Hippocampal formation (tissue), 2 donors: Measurements from ENCODE around the gene PPFIA3.
"Not testable (repeated sequence)": the region's sequence is repeated elsewhere in the genome, so short reads cannot be mapped to it uniquely, and the experiment has no call there.

Experiments
- DNase-seq, 2 donors: peaks; one replicate each; lab custom pipeline; 2025; lab: John Stamatoyannopoulos, UW

The PPFIA3 gene

DNA sequence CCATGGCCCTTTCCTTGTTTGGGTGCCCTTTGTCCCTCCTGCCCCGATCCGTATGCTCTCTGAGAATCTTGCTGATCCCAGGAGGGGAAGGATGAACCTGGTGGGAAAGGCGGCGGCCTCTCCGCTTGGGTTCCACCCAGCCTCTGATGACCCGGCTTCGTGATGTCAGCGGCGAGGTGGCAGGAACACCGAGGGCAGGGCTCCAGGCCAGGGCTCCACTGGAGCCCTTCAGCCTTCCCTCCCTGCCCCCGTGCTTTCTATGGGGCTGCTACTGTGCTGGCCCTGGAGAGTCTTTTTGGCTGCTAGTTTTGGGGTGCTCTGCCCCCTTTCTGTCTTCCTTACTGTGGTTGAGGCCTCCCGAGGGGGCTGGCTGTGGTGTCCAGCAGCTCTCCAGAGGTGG is 17.0 kb upstream of the PPFIA3 start:
- no peak for DNase-seq

- no peak for DNase-seq
These were observed 15.8 kb upstream of the PPFIA3 start for GRCh38 chr19:49103331-49104085.

DNA sequence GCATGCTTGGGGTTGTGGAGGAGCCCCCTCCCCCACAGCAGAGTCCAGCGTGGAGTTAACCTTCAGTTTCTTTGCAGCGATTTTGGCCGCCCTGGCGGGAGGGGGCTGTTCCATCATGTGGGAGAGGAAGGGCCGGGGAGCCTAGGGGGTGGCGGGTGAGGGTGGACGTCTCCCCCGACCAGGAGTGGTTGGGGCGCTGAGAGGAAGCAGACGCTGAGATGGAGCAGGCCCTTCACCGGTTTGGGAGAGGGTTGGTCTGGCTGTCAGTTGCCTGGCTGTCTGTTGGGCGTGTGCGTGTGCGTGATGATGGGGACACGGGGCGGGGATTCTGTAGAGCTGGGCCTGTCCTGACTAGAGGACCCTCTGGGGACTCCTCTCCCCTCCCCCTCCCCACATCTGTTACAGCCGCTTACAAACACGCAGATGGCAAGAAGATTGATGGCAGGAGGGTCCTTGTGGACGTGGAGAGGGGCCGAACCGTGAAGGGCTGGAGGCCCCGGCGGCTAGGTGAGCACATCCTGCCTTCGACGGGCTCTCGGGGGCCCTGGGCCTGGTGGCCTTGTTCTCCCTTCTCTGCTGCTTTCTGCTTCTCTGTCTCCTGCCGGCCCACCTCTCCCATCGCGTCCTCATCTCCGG is 15.0 kb upstream of the PPFIA3 start:
- no peak for DNase-seq

GRCh38 chr19:49106648-49107135 is 12.7 kb upstream of the PPFIA3 start:
- DNase-seq = peak; percentile 32 to 38

DNA sequence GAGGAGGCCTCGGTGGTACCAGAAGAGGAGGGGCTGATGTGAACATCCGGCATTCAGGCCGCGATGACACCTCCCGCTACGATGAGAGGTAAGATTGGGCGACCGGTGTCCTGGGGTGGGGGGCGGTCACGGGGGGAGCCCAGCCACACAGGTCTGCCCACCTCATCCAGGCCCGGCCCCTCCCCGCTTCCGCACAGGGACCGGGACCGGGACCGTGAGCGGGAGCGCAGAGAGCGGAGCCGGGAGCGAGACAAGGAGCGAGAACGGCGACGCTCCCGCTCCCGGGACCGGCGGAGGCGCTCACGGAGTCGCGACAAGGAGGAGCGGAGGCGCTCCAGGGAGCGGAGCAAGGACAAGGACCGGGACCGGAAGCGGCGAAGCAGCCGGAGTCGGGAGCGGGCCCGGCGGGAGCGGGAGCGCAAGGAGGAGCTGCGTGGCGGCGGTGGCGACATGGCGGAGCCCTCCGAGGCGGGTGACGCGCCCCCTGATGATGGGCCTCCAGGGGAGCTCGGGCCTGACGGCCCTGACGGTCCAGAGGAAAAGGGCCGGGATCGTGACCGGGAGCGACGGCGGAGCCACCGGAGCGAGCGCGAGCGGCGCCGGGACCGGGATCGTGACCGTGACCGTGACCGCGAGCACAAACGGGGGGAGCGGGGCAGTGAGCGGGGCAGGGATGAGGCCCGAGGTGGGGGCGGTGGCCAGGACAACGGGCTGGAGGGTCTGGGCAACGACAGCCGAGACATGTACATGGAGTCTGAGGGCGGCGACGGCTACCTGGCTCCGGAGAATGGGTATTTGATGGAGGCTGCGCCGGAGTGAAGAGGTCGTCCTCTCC is 11.5 kb upstream of the PPFIA3 start:
- no peak for DNase-seq

GRCh38 chr19:49109051-49109450 is 10.3 kb upstream of the PPFIA3 start:
- DNase-seq = no peak

DNA sequence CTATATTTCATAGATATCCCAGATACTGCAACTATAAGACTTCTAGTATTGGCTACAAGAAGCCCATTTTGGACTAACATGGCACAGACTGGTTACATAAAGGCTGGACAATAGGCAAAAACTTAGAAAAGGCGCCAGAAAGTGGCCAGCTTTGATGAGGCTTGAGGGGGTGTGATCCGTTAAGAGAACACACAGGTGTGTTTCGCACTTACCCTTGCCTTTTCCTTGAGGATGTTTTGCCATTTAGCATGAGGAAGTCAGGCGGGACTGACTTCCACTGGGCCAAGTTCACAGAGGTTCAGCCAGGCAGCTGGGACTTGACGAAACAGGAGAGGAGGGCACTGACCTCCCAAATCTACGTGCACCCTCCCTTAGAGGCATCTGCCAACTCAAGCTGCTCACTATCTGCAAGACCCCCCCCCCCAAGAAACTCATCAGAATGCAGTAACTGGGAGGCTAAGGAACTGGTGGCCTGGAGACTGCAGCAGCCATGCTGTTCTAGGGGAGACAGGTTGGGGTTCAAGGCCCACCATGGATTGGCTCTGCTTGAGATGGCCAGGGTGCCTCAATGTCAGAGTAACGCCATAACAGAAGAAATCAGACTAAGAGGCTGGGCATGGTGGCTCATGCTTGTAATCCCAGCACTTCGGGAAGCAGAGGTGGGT is 9.6 kb upstream of the PPFIA3 start:
- DNase-seq = no peak

GRCh38 chr19:49110567-49110966 is 8.8 kb upstream of the PPFIA3 start:
- DNase-seq = no peak

- no peak for DNase-seq
These were observed 7.9 kb upstream of the PPFIA3 start for GRCh38 chr19:49111218-49111998.

GRCh38 chr19:49113762-49114629 is 5.3 kb upstream of the PPFIA3 start, which contains the start of gene LIN7B:
LIN7B (plus strand) TSS chr19:49114370; CDS start chr19:49114405, 35 bp downstream.
- peak; percentile 8 to 60 for DNase-seq

- DNase-seq = peak; percentile 56 to 63
These were observed 4.5 kb upstream of the PPFIA3 start for GRCh38 chr19:49114630-49115363.

DNA sequence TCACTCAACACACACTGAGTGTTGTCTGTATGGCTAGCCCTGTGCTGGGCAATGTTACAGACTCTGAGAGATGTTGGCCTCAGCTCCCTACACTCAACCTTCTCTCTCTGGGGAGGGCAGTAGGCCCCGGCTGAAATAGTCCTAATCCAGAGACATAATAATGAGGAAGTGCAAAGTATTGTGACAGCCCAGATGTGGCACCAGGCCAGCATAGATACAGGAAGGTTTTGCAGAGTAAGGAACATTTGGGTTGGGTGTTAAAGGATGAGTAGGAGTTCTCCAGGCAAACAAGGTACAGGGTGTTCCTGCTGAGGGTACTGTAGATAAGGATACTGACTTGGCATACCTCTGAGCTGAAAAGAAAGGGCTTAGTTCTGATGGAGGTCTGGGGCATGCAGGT is 2.8 kb upstream of the PPFIA3 start:
- DNase-seq = no peak

GRCh38 chr19:49117677-49118564 is 1.4 kb upstream of the PPFIA3 start:
- DNase-seq = no peak

- DNase-seq = peak; percentile 95 to 97
These were observed 556 bp upstream of the PPFIA3 start, which contains the start of gene C19orf73 for GRCh38 chr19:49118565-49119410. C19orf73 (minus strand) TSS chr19:49119143; CDS start chr19:49119022, 121 bp downstream.

- no peak for DNase-seq
These were observed 960 bp downstream of the PPFIA3 start for GRCh38 chr19:49120325-49120683.

GRCh38 chr19:49120868-49121267 is 1.5 kb downstream of the PPFIA3 start:
- no peak for DNase-seq

DNA sequence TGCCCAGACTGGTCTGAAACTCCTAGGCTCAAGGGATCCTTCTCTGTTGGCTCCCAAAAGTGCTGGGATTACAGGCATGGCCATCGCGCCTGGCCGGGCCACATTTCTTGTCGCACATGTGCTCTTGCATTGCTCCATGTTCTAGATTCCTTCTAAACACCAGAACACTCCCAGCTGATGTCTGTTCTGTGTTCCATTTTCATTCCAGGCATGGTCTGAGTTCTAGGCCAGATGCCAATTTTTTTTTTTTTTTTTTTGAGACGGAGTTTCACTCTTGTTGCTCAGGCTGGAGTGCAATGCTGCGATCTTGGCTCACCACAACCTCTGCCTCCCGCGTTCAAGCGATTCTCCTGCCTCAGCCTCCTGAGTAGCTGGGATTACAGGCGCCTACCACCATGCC is 2.5 kb downstream of the PPFIA3 start:
- DNase-seq = not testable (repeated sequence)
